ENCODE data around the gene TMEM59L. TPM values are rescaled to one million over a fixed set of nuclear protein-coding genes. Genes with fewer than 3 reads are reported as not detected.

The TMEM59L gene
- total and polyA plus RNA-seq, 2 donors from 2014 or later: 1.5 to 5.9 TPM

DNA sequence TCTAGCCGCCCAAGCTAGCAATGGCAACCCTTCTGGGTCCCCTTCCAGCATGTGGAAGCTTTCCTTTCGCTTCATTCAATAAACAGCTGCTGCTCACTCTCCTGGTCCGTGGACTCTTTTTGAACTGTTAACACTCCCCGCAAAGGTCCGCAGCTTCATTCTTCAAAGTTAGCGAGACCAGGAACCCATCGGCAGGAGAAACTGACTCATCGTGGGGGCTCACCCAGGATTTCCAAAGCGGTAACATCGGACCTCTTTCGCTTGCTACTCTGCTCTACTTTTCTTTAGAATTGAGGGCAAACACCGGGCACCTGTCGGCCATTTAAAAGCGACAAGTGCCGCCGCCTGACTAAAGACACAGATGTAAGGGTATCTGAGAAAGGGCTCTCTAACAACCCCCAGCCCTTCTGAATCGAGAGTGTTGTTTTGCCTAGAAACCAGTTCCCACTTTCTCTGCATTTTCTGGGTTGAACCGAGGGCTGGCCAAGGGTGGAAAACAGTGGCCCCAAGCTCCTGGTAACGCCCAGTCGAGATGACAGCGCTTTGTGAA lies 35.2 kb upstream of the TMEM59L start:
- Histone ChIP-seq H3K27ac (ENCODE audit: low read depth in 2 of 2, low read length in 2 of 2) (no peak overlapping the region), H3K9me3 (ENCODE audit: control insufficient read depth in 2 of 3, insufficient read depth in 1 of 3, low read length in 3 of 3) (no peaks in the 10 kb centered on the region), H3K4me1 (ENCODE audit: control insufficient read depth in 2 of 3, insufficient read depth in 2 of 3, low read depth in 1 of 3, low read length in 3 of 3) (peaks cover 0 to 8% (median 7%) of the 10 kb centered on the region in 3 donors), H3K9ac (ENCODE audit: low read length in 3 of 3) (no peak overlapping the region), H3K36me3 (ENCODE audit: control insufficient read depth in 2 of 3, insufficient read depth in 3 of 3, low read length in 3 of 3) (peaks cover 6 to 25% (median 17%) of the 10 kb centered on the region in 3 donors), H3K4me3 (ENCODE audit: low read length in 3 of 3) (no peak overlapping the region), H3K27me3 (ENCODE audit: control insufficient read depth, insufficient read depth, low read length) (no peaks in the 10 kb centered on the region)
- DNase-seq (no peak), FAIRE-seq (no peak)
- TF ChIP-seq, protein P1, sequence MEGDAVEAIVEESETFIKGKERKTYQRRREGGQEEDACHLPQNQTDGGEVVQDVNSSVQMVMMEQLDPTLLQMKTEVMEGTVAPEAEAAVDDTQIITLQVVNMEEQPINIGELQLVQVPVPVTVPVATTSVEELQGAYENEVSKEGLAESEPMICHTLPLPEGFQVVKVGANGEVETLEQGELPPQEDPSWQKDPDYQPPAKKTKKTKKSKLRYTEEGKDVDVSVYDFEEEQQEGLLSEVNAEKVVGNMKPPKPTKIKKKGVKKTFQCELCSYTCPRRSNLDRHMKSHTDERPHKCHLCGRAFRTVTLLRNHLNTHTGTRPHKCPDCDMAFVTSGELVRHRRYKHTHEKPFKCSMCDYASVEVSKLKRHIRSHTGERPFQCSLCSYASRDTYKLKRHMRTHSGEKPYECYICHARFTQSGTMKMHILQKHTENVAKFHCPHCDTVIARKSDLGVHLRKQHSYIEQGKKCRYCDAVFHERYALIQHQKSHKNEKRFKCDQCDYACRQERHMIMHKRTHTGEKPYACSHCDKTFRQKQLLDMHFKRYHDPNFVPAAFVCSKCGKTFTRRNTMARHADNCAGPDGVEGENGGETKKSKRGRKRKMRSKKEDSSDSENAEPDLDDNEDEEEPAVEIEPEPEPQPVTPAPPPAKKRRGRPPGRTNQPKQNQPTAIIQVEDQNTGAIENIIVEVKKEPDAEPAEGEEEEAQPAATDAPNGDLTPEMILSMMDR (IDR thresholded peaks at IDR 0.05; ENCODE audit: borderline replicate concordance, extremely low read depth, insufficient read depth): no peak
- intact Hi-C loops (cut with DNase I): no loop called here

DNA sequence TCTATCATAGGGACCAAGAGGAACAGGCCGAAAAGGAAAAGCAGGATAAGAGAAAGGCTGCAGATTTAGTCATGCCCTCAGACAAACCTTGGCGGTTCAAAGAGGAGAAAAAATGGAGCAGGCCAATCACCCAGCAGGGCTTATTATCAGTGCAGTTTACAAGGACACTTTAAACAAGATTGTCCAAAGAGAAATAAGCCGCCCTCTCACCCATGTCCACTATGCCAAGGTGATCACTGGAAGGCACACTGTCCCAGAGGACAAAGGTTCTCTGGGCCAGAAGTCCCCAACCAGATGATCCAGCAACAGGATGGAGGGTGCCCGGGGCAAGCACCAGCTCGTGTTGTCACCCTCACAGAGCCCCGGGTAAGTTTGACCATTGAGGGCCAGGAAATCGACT lies 32.4 kb upstream of the TMEM59L start:
- peaks cover 3 to 6% (median 3%) of the 10 kb centered on the region in 3 donors for H3K36me3 ChIP-seq (ENCODE audit: control insufficient read depth in 2 of 3, insufficient read depth in 3 of 3, low read length in 3 of 3)
- H3K9ac ChIP-seq (ENCODE audit: low read length in 3 of 3): no peak overlapping the region
- TF ChIP-seq, protein P1 (IDR thresholded peaks at IDR 0.05; ENCODE audit: borderline replicate concordance, extremely low read depth, insufficient read depth): no peak
- no peak for DNase-seq
- no peaks in the 10 kb centered on the region for H3K27me3 ChIP-seq (ENCODE audit: control insufficient read depth, insufficient read depth, low read length)
- no peaks in the 10 kb centered on the region for H3K9me3 ChIP-seq (ENCODE audit: control insufficient read depth in 2 of 3, insufficient read depth in 1 of 3, low read length in 3 of 3)
- no peak overlapping the region for H3K4me3 ChIP-seq (ENCODE audit: low read length in 3 of 3)
- intact Hi-C loops (cut with DNase I): no loop called here
- H3K27ac ChIP-seq (ENCODE audit: low read depth in 2 of 2, low read length in 2 of 2): no peak overlapping the region
- H3K4me1 ChIP-seq (ENCODE audit: control insufficient read depth in 2 of 3, insufficient read depth in 2 of 3, low read depth in 1 of 3, low read length in 3 of 3): no peaks in the 10 kb centered on the region
- FAIRE-seq: no peak

DNA sequence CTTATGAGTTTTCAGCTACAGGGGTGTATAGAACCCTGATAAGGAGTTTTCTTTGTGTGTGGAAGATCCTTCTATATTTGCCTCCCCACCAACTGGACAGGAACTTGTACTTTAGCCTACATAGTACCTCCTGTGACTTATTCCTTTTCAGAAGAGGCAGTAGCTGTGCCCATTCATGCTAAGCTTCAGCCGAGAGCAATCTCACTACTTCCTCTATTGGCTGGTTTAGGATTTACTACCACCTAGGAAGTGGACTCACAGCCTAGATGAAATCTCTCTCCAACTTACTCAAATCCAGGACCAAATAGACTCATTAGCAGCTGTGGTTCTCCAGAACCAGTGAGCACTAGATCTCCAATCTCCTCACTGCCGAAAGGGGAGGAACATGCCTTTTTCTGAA lies 26.4 kb upstream of the TMEM59L start:
- intact Hi-C loops (cut with DNase I): no loop called here
- Histone ChIP-seq H3K9ac (ENCODE audit: low read length in 3 of 3) (peak overlapping the region in 1 of 3 donors; percentile 44), H3K27me3 (ENCODE audit: control insufficient read depth, insufficient read depth, low read length) (no peaks in the 10 kb centered on the region), H3K36me3 (ENCODE audit: control insufficient read depth in 2 of 3, insufficient read depth in 3 of 3, low read length in 3 of 3) (peaks cover 0 to 3% (median 2%) of the 10 kb centered on the region in 3 donors), H3K4me3 (ENCODE audit: low read length in 3 of 3) (no peak overlapping the region), H3K4me1 (ENCODE audit: control insufficient read depth in 2 of 3, insufficient read depth in 2 of 3, low read depth in 1 of 3, low read length in 3 of 3) (peaks cover 0 to 14% (median 0%) of the 10 kb centered on the region in 3 donors), H3K9me3 (ENCODE audit: control insufficient read depth in 2 of 3, insufficient read depth in 1 of 3, low read length in 3 of 3) (no peaks in the 10 kb centered on the region), H3K27ac (ENCODE audit: low read depth in 2 of 2, low read length in 2 of 2) (peak overlapping the region in 1 of 2 donors; percentile 9)
- FAIRE-seq (no peak), DNase-seq (no peak)
- TF ChIP-seq, protein P1 (IDR thresholded peaks at IDR 0.05; ENCODE audit: borderline replicate concordance, extremely low read depth, insufficient read depth): peak; percentile 15

DNA sequence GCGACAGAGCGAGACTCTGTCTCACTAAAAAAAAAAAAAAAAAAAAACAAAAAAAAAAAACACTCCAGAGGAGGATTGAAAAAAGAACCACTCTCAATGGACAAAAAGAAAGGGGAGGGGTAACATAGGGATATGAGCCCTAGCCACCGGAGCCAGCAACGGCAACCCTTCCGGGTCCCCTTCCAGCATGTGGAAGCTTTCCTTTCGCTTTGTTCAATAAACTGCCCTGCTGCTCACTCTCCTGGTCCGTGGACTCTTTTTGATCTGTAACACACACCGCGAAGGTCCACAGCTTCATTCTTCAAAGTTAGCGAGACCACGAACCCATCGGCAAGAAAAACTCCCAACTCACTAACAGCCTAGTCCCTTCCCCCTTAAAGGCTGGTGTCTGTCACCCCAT lies 25.1 kb upstream of the TMEM59L start:
- Histone ChIP-seq H3K9ac (ENCODE audit: low read length in 3 of 3) (no peak overlapping the region), H3K4me1 (ENCODE audit: control insufficient read depth in 2 of 3, insufficient read depth in 2 of 3, low read depth in 1 of 3, low read length in 3 of 3) (peaks cover 0 to 14% (median 0%) of the 10 kb centered on the region in 3 donors), H3K36me3 (ENCODE audit: control insufficient read depth in 2 of 3, insufficient read depth in 3 of 3, low read length in 3 of 3) (peaks cover 0 to 3% (median 2%) of the 10 kb centered on the region in 3 donors), H3K9me3 (ENCODE audit: control insufficient read depth in 2 of 3, insufficient read depth in 1 of 3, low read length in 3 of 3) (no peaks in the 10 kb centered on the region), H3K27me3 (ENCODE audit: control insufficient read depth, insufficient read depth, low read length) (no peaks in the 10 kb centered on the region), H3K27ac (ENCODE audit: low read depth in 2 of 2, low read length in 2 of 2) (no peak overlapping the region), H3K4me3 (ENCODE audit: low read length in 3 of 3) (no peak overlapping the region)
- TF ChIP-seq, protein P1 (IDR thresholded peaks at IDR 0.05; ENCODE audit: borderline replicate concordance, extremely low read depth, insufficient read depth): no peak
- intact Hi-C loops (cut with DNase I): no loop called here
- FAIRE-seq (no peak), DNase-seq (no peak)

Data from kidney (tissue), 14 donors.